GM23338 (cell line): ENCODE measurements around the gene MYH10. TPM values are rescaled to one million over a fixed set of nuclear protein-coding genes. Genes with fewer than 3 reads are reported as not detected.

Experiments used
- ATAC-seq: fragments of 200-7000 bp; cut with Tn5 transposase; 3 replicates; pipeline ENCODE4 v1.9.1; 2020
- DNase-seq: peaks from one replicate; pipeline ENCODE4 v3.0.0-alpha.2; 2015; ENCODE audit warnings: low spot score
- H2AFZ ChIP-seq: fragments of 200-600 bp; sonication (generic); 2 replicates; pipeline ENCODE4 v1.8.0; 2016; ENCODE audit warnings: antibody characterized with exemption, mild to moderate bottlenecking, moderate library complexity
- H3F3A ChIP-seq: fragments of 200-600 bp; sonication (generic); replicated peaks from 2 replicates; pipeline ENCODE4 v1.8.0; 2017; ENCODE audit warnings: antibody characterized with exemption, mixed run types, low read depth
- H3K27ac ChIP-seq: fragments of 200-600 bp; sonication (generic); 2 replicates; pipeline ENCODE4 v1.6.1; 2016; ENCODE audit warnings: low read depth
- H3K27me3 ChIP-seq: fragments of 200-600 bp; sonication (generic); 2 replicates; pipeline ENCODE4 v1.8.0; 2016; ENCODE audit warnings: mild to moderate bottlenecking, mixed run types, moderate library complexity; ENCODE audit not compliant: insufficient read depth
- H3K36me3 ChIP-seq: fragments of 200-600 bp; sonication (generic); 2 replicates; pipeline ENCODE4 v1.8.0; 2016; ENCODE audit warnings: mild to moderate bottlenecking; ENCODE audit not compliant: insufficient read depth
- H3K4me1 ChIP-seq: fragments of 200-600 bp; sonication (generic); 2 replicates; pipeline ENCODE4 v1.8.0; 2016; ENCODE audit warnings: mild to moderate bottlenecking, moderate library complexity; ENCODE audit not compliant: insufficient read depth
- H3K4me2 ChIP-seq: fragments of 200-600 bp; sonication (generic); 2 replicates; pipeline ENCODE4 v1.7.1; 2017; ENCODE audit warnings: mixed run types
- H3K4me3 ChIP-seq: fragments of 200-600 bp; sonication (generic); 2 replicates; pipeline ENCODE4 v1.6.1; 2016; ENCODE audit warnings: mixed run types
- H3K79me2 ChIP-seq: fragments of 200-600 bp; sonication (generic); replicated peaks from 2 replicates; pipeline ENCODE4 v1.8.0; 2017; ENCODE audit warnings: mild to moderate bottlenecking; ENCODE audit not compliant: insufficient read depth
- H3K9me2 ChIP-seq: fragments of 200-600 bp; sonication (generic); 2 replicates; pipeline ENCODE4 v1.8.0; 2017; ENCODE audit not compliant: insufficient read depth
- H4K20me1 ChIP-seq: fragments of 200-600 bp; sonication (generic); replicated peaks from 2 replicates; pipeline ENCODE4 v1.8.0; 2017; ENCODE audit warnings: mild to moderate bottlenecking; ENCODE audit not compliant: insufficient read depth
- H3K27ac Mint-ChIP-seq: 2 replicates; pipeline ENCODE4 v1.8.0; 2020; ENCODE audit warnings: inconsistent platforms, mild to moderate bottlenecking, moderate library complexity, mixed read lengths
- H3K27me3 Mint-ChIP-seq: 3 replicates; pipeline ENCODE4 v1.8.0; 2022; ENCODE audit warnings: low read depth, mild to moderate bottlenecking, moderate library complexity, mixed read lengths, inconsistent platforms; ENCODE audit not compliant: insufficient read depth, poor library complexity
- H3K36me3 Mint-ChIP-seq: 3 replicates; pipeline ENCODE4 v1.8.0; 2021; ENCODE audit warnings: low read depth, mild to moderate bottlenecking, inconsistent platforms, moderate library complexity, mixed read lengths
- H3K4me1 Mint-ChIP-seq: 3 replicates; pipeline ENCODE4 v1.8.0; 2020; ENCODE audit warnings: mild to moderate bottlenecking, inconsistent platforms, mixed read lengths
- H3K4me3 Mint-ChIP-seq: 3 replicates; pipeline ENCODE4 v1.8.0; 2021; ENCODE audit warnings: moderate library complexity, mild to moderate bottlenecking, inconsistent platforms, mixed read lengths
- H3K9me3 Mint-ChIP-seq: 3 replicates; pipeline ENCODE4 v1.8.0; 2020; ENCODE audit warnings: moderate library complexity, mild to moderate bottlenecking, inconsistent platforms, mixed read lengths
- CTCF ChIP-seq, 2 experiments: fragments of 200-600 bp in 1 of 2; sonication (generic) in 1 of 2; conservative IDR thresholded peaks; 2 replicates each; pipeline versions ENCODE4 v1.5.1 to v1.6.1; 2016 to 2017; ENCODE audit warnings: antibody characterized with exemption in 2 of 2, low read depth in 2 of 2, mild to moderate bottlenecking in 2 of 2, moderate library complexity in 1 of 2
- EZH2 ChIP-seq: fragments of 200-600 bp; sonication (generic); IDR thresholded peaks from one replicate; pipeline ENCODE4 v1.8.0; 2017; ENCODE audit warnings: antibody characterized with exemption, mild to moderate bottlenecking, low read depth; ENCODE audit not compliant: unreplicated experiment
- EZH2phosphoT487 ChIP-seq: fragments of 200-600 bp; sonication (generic); IDR thresholded peaks from one replicate; pipeline ENCODE4 v1.8.1; 2018; ENCODE audit warnings: antibody characterized with exemption; ENCODE audit not compliant: unreplicated experiment
- NANOG ChIP-seq: IDR thresholded peaks from 2 replicates; pipeline ENCODE4 v1.6.1; 2016; ENCODE audit warnings: antibody characterized with exemption, borderline replicate concordance
- POLR2AphosphoS5 ChIP-seq: IDR thresholded peaks from 2 replicates; pipeline ENCODE4 v1.6.1; 2016; ENCODE audit warnings: antibody characterized with exemption, low read depth
- REST ChIP-seq: IDR thresholded peaks from one replicate; pipeline ENCODE4 v1.6.1; 2018; ENCODE audit warnings: antibody characterized with exemption; ENCODE audit not compliant: unreplicated experiment
- ZNF331 ChIP-seq: fragments of 250-450 bp; sonication (Bioruptor Pico); IDR thresholded peaks from 2 replicates; pipeline ENCODE4 v1.5.0; 2020; ENCODE audit warnings: low read depth, mild to moderate bottlenecking, moderate library complexity
- ZNF462 ChIP-seq: fragments of 250-450 bp; sonication (Bioruptor Pico); IDR thresholded peaks from 2 replicates; pipeline ENCODE4 v1.5.0; 2020; ENCODE audit warnings: mild to moderate bottlenecking, moderate library complexity
- polyA plus RNA-seq: library from polyadenylated mRNA; unstranded; fragments of >200 nt; fragmentation: Nextera tagmentation; extraction: Ambion mirVana; gene quantifications from 2 replicates; pipeline ENCODE4 v1.2.1, GENCODE V29; 2016
- total RNA-seq: library from RNA; depleted of rRNA; stranded (reverse); fragments of >200 nt; shearing (Covaris generic); gene quantifications from 2 replicates; pipeline ENCODE4 v1.2.3, GENCODE V29; 2014

MYH10 gene
- total and polyA plus RNA-seq, 2 experiments from 2014 or later, result 89.5 to 230 TPM

- peak overlapping the region; percentile 96 for H3K4me3 ChIP-seq
- peak overlapping the region; percentile 97 for H3K27ac Mint-ChIP-seq
- H3K4me2 ChIP-seq, result peak overlapping the region; percentile 72
- DNase-seq (no peak), ATAC-seq (no peak)
- TF ChIP-seq POLR2AphosphoS5 (no peak), ZNF462 (CRISPR knock-in tag) (no peak), REST (no peak), EZH2 (no peak), NANOG (no peak), CTCF (conservative IDR thresholded peaks at IDR 0.05; ENCODE audit: low read depth in 2 of 2) (no peak), EZH2phosphoT487 (no peak), ZNF331 (CRISPR knock-in tag) (no peak)
- H3K36me3 Mint-ChIP-seq, result peaks cover 5% of the 10 kb centered on the region; the same call in 2 of the 3 replicates
- H3K4me3 Mint-ChIP-seq, result peak overlapping the region; percentile 85
- no peaks in the 10 kb centered on the region for H3K27me3 ChIP-seq
- H3K27me3 Mint-ChIP-seq, result peaks cover 2% of the 10 kb centered on the region
- peaks cover 53% of the 10 kb centered on the region for H3K79me2 ChIP-seq
- H3K4me1 ChIP-seq, result peaks cover 7% of the 10 kb centered on the region
- H3K27ac ChIP-seq, result no peak overlapping the region
- peaks cover 7% of the 10 kb centered on the region; the same call in 2 of the 3 replicates for H3K4me1 Mint-ChIP-seq
- H3K9me2 ChIP-seq, result no peaks in the 10 kb centered on the region
- H3K9me3 Mint-ChIP-seq, result no peaks in the 10 kb centered on the region
- H2AFZ ChIP-seq, result no peak overlapping the region
- H3F3A ChIP-seq, result no peaks in the 10 kb centered on the region
- H3K36me3 ChIP-seq, result no peaks in the 10 kb centered on the region
- H4K20me1 ChIP-seq, result peaks cover 5% of the 10 kb centered on the region; the same call in 1 of the 2 replicates
These were observed 193.7 kb downstream of the MYH10 start for GRCh38 chr17:8436844-8437171.
